K562 (cell line): ENCODE data around the gene BMP4. TPM values are rescaled to one million over a fixed set of nuclear protein-coding genes. Genes with fewer than 3 reads are reported as not detected.

ENCODE experiments used
- ATAC-seq: fragments of 200-7000 bp; cut with Tn5 transposase; 3 replicates; pipeline ENCODE4 v1.9.1; 2020; ENCODE audit warnings: moderate library complexity
- BruUV-seq: library from RNA; stranded (reverse); fragments of 400-500 nt; replicated peaks from 2 replicates; lab custom pipeline; 2021; lab: Mats Ljungman, UMichigan
- CTCF ChIA-PET: fragments of 300-600 bp; formaldehyde crosslinking; extraction: SDS; loops from one replicate; lab custom pipeline; 2021; ENCODE audit warnings: low intra/inter-chr PET ratio; lab: Yijun Ruan, JAX
- POLR2A ChIA-PET: fragments of 300-600, 350-650 bp; sonication (Branson Sonifier 250); formaldehyde crosslinking; extraction: SDS; loops from one replicate; lab custom pipeline; 2021; ENCODE audit warnings: antibody characterized with exemption, inconsistent platforms; lab: Yijun Ruan, JAX
- DNase-seq, 4 experiments: peaks; one replicate each; pipeline versions ENCODE4 v3.0.0 to v3.0.0-alpha.2; 2011 to 2018; ENCODE audit warnings: low spot score in 3 of 4, mixed read lengths in 3 of 4; ENCODE audit errors: extremely low read depth in 1 of 4
- FAIRE-seq: peaks from 2 replicates; lab custom pipeline; 2011; peaks lifted over from hg19 to GRCh38; lab: Jason Lieb, UNC
- H2AFZ ChIP-seq: 2 replicates; pipeline ENCODE4 v1.6.0; 2011; ENCODE audit warnings: low read depth, low read length, control low read depth, inconsistent platforms
- H3K27ac ChIP-seq: fragments of 200-600 bp; 3 replicates; pipeline ENCODE4 v1.8.0; 2011; ENCODE audit warnings: low read depth, mild to moderate bottlenecking, control low read depth, inconsistent platforms, low read length, moderate library complexity, mixed read lengths; ENCODE audit errors: extremely low read depth
- H3K27me3 ChIP-seq, 2 experiments: fragments of 300-600 bp in 1 of 2; 2 replicates in 1 of 2; 3 replicates in 1 of 2; pipeline versions ENCODE4 v1.6.0 to v1.8.0; 2011; ENCODE audit warnings: inconsistent platforms in 2 of 2, low read length in 2 of 2, mild to moderate bottlenecking in 1 of 2, mixed read lengths in 1 of 2, moderate library complexity in 1 of 2; ENCODE audit not compliant: control insufficient read depth in 2 of 2, insufficient read depth in 2 of 2
- H3K36me3 ChIP-seq: fragments of 300-600 bp; 3 replicates; pipeline ENCODE4 v1.8.0; 2011; ENCODE audit warnings: mild to moderate bottlenecking, low read length, inconsistent platforms; ENCODE audit not compliant: control insufficient read depth, insufficient read depth
- H3K4me1 ChIP-seq, 2 experiments: fragments of 200-600 bp in 1 of 2; replicated peaks in 1 of 2; 2 replicates in 1 of 2; 3 replicates in 1 of 2; pipeline versions ENCODE4 v1.5.1 to v1.8.0; 2011; ENCODE audit warnings: inconsistent platforms in 2 of 2, low read length in 2 of 2, mild to moderate bottlenecking in 1 of 2, mixed read lengths in 1 of 2, moderate library complexity in 1 of 2; ENCODE audit not compliant: control insufficient read depth in 2 of 2, insufficient read depth in 2 of 2
- H3K4me2 ChIP-seq: 2 replicates; pipeline ENCODE4 v1.6.1; 2011; ENCODE audit warnings: low read length, control low read depth, inconsistent platforms, mixed read lengths; ENCODE audit not compliant: insufficient read depth
- H3K4me3 ChIP-seq: fragments of 200-600 bp; sonication (generic), shearing (Covaris generic); 2 replicates; pipeline ENCODE4 v1.5.1; 2016; ENCODE audit warnings: control low read depth, inconsistent platforms
- H3K79me2 ChIP-seq: fragments of 200-600 bp; 3 replicates; pipeline ENCODE4 v1.8.0; 2011; ENCODE audit warnings: low read length, inconsistent platforms; ENCODE audit not compliant: control insufficient read depth, insufficient read depth
- H3K9ac ChIP-seq, 2 experiments: 2 replicates each; pipeline versions ENCODE4 v1.6.0 to v1.6.1; 2011; ENCODE audit warnings: low read depth in 2 of 2, low read length in 2 of 2, control low read depth in 1 of 2, inconsistent platforms in 1 of 2, mild to moderate bottlenecking in 1 of 2, mixed read lengths in 1 of 2; ENCODE audit not compliant: insufficient read depth in 1 of 2
- H3K9me1 ChIP-seq: one replicate; pipeline ENCODE4 v1.6.0; 2011; ENCODE audit warnings: inconsistent platforms, mild to moderate bottlenecking, low read length, moderate library complexity; ENCODE audit not compliant: control insufficient read depth, insufficient read depth
- H3K9me3 ChIP-seq: replicated peaks from 2 replicates; pipeline ENCODE4 v1.5.1; 2011; ENCODE audit warnings: low read depth, low read length, inconsistent platforms; ENCODE audit not compliant: control insufficient read depth, insufficient read depth
- H4K20me1 ChIP-seq: replicated peaks from 2 replicates; pipeline ENCODE4 v1.6.1; 2011; ENCODE audit warnings: low read length, inconsistent platforms, mixed read lengths; ENCODE audit not compliant: control insufficient read depth, insufficient read depth
- CEBPG ChIP-seq, 3 experiments: fragments of 200-800 bp in 1 of 3; sonication (Bioruptor generic) in 1 of 3; sonication (generic) in 1 of 3; formaldehyde crosslinking in 1 of 3; IDR thresholded peaks in 2 of 3; conservative IDR thresholded peaks in 1 of 3; 2 replicates each; pipeline versions ENCODE4 v1.6.1 to v1.8.0; 2016 to 2022; ENCODE audit warnings: missing compliant biosample characterization in 2 of 3, missing genetic modification characterization in 2 of 3, mild to moderate bottlenecking in 1 of 3, missing genetic modification reagents in 1 of 3
- CHD1 ChIP-seq: fragments of 200-600 bp; sonication (generic); IDR thresholded peaks from one replicate; pipeline ENCODE4 v1.6.1; 2012; ENCODE audit warnings: mild to moderate bottlenecking, moderate library complexity, low read length, inconsistent platforms
- EZH2 ChIP-seq: IDR thresholded peaks from 2 replicates; pipeline ENCODE4 v1.6.1; 2012; ENCODE audit warnings: low read depth, mild to moderate bottlenecking, inconsistent platforms, low read length, borderline replicate concordance
- FOXJ3 ChIP-seq: sonication (generic); formaldehyde crosslinking; IDR thresholded peaks from 2 replicates; pipeline ENCODE4 v1.4.0; 2020; ENCODE audit warnings: mild to moderate bottlenecking, missing genetic modification reagents
- HDAC8 ChIP-seq: fragments of 450-650 bp; IDR thresholded peaks from 2 replicates; pipeline ENCODE4 v1.6.1; 2016; ENCODE audit warnings: mild to moderate bottlenecking, missing genetic modification characterization, moderate library complexity, missing compliant biosample characterization
- HMGN3 ChIP-seq: IDR thresholded peaks from 2 replicates; pipeline ENCODE4 v1.6.1; 2011; ENCODE audit warnings: borderline replicate concordance, low read depth, mild to moderate bottlenecking, mixed read lengths, low read length; ENCODE audit not compliant: insufficient read length; ENCODE audit errors: extremely low read depth
- KAT2B ChIP-seq: IDR thresholded peaks from one replicate; pipeline ENCODE4 v1.6.1; 2012; ENCODE audit warnings: low read depth, mild to moderate bottlenecking, control low read depth, inconsistent platforms, low read length, moderate library complexity
- MTA1 ChIP-seq: fragments of 450-650 bp; IDR thresholded peaks from 2 replicates; pipeline ENCODE4 v1.6.1; 2017; ENCODE audit warnings: borderline replicate concordance
- PHF20 ChIP-seq: fragments of 450-650 bp; IDR thresholded peaks from 2 replicates; pipeline ENCODE4 v1.6.1; 2018; ENCODE audit not compliant: partially characterized antibody
- POLR2H ChIP-seq: IDR thresholded peaks from 2 replicates; pipeline ENCODE4 v1.6.1; 2016; ENCODE audit warnings: missing genetic modification characterization, low read depth, mild to moderate bottlenecking, control low read depth, missing compliant biosample characterization, moderate library complexity
- RB1 ChIP-seq: fragments of 450-650 bp; IDR thresholded peaks from 2 replicates; pipeline ENCODE4 v1.6.1; 2017; ENCODE audit warnings: low read depth, mild to moderate bottlenecking
- RBFOX2 ChIP-seq: fragments of 200-400 bp; formaldehyde crosslinking; IDR thresholded peaks from 2 replicates; pipeline ENCODE4 v1.6.1; 2017; ENCODE audit warnings: low read depth, mild to moderate bottlenecking, low read length, moderate library complexity
- RHOXF2B ChIP-seq: fragments of 250-450 bp; sonication (Bioruptor Pico); conservative IDR thresholded peaks from 2 replicates; pipeline ENCODE4 v1.5.1; 2021
- SAFB ChIP-seq: fragments of 200-400 bp; formaldehyde crosslinking; IDR thresholded peaks from 2 replicates; pipeline ENCODE4 v1.6.1; 2017; ENCODE audit warnings: low read depth, low read length, borderline replicate concordance
- SLC30A9 ChIP-seq: fragments of 250-450 bp; sonication (Bioruptor Pico); IDR thresholded peaks from 2 replicates; pipeline ENCODE4 v1.8.0; 2022; ENCODE audit warnings: mild to moderate bottlenecking, moderate library complexity
- SP2 ChIP-seq: IDR thresholded peaks from 2 replicates; pipeline ENCODE4 v1.6.1; 2011; ENCODE audit warnings: mild to moderate bottlenecking, low read depth, low read length, moderate library complexity; ENCODE audit not compliant: poor library complexity, severe bottlenecking; ENCODE audit errors: extremely low read depth
- SRSF1 ChIP-seq: fragments of 200-400 bp; formaldehyde crosslinking; IDR thresholded peaks from 2 replicates; pipeline ENCODE4 v1.6.1; 2017; ENCODE audit warnings: mild to moderate bottlenecking, low read depth, low read length, moderate library complexity
- SRSF9 ChIP-seq: fragments of 200-400 bp; formaldehyde crosslinking; IDR thresholded peaks from 2 replicates; pipeline ENCODE4 v1.6.1; 2017; ENCODE audit warnings: low read depth, low read length, borderline replicate concordance
- SUPT5H ChIP-seq: fragments of 450-650 bp; IDR thresholded peaks from 2 replicates; pipeline ENCODE4 v1.6.1; 2016
- TCFL5 ChIP-seq: fragments of 250-450 bp; sonication (Bioruptor Pico); conservative IDR thresholded peaks from 2 replicates; pipeline ENCODE4 v1.6.1; 2021; ENCODE audit warnings: mild to moderate bottlenecking, moderate library complexity, matching md5 sums
- ZNF133 ChIP-seq: fragments of 250-450 bp; sonication (Bioruptor Pico); IDR thresholded peaks from 2 replicates; pipeline ENCODE4 v1.4.0; 2020; ENCODE audit warnings: mild to moderate bottlenecking
- ZNF445 ChIP-seq: fragments of 250-450 bp; sonication (Bioruptor Pico); IDR thresholded peaks from 2 replicates; pipeline ENCODE4 v1.4.0; 2020; ENCODE audit warnings: low read depth, mild to moderate bottlenecking, moderate library complexity
- ZSCAN29 ChIP-seq: fragments of 450-650 bp; IDR thresholded peaks from 2 replicates; pipeline ENCODE4 v1.6.1; 2017
- WGBS: fragments of 100-300 bp; shearing (Covaris generic); methylation state at CpG from one replicate; pipeline ENCODE4 v1.1.6; 2016; ENCODE audit warnings: low coverage, mixed read lengths; ENCODE audit not compliant: insufficient coverage; ENCODE audit errors: missing lambda C conversion rate; 5-methylcytosine and 5-hydroxymethylcytosine counted together
- in situ Hi-C: fragments of 300-500 bp; cut with MboI; formaldehyde crosslinking; loops from 4 replicates; pipeline ENCODE4 v1.15.0; 2018; ENCODE audit warnings: inconsistent platforms, mixed read lengths
- intact Hi-C: fragments of 100-400 bp; cut with micrococcal nuclease; formaldehyde crosslinking; loops from 2 replicates; pipeline ENCODE4 v1.14.2; 2022
- polyA plus RNA-seq, 8 experiments: library from polyadenylated mRNA; depleted of rRNA in 4 of 8; stranded (reverse) in 5 of 8; unstranded in 3 of 8; fragments of >200 nt; fragmentation: Nextera tagmentation in 2 of 8; fragmentation: Illumina TruSeq in 1 of 8; extraction: Ambion mirVana in 2 of 8; extraction: Trizol in 1 of 8; gene quantifications; 2 replicates each; pipeline versions ENCODE4 v1.2.1 to v1.2.3, GENCODE V29; 2011 to 2014; ENCODE audit warnings: inconsistent platforms in 1 of 8, missing spikeins in 1 of 8
- total RNA-seq, 7 experiments: library from RNA; depleted of rRNA in 6 of 7; stranded (reverse); fragments of >200 nt in 6 of 7; fragmentation: Illumina TruSeq in 2 of 7; extraction: Trizol in 2 of 7; gene quantifications; 2 replicates each; pipeline versions ENCODE4 v1.2.1 to v1.2.3, GENCODE V29; 2011 to 2021; ENCODE audit warnings: low replicate concordance in 1 of 7
- TF ChIP-seq, protein P1 (sequence below): IDR thresholded peaks from 2 replicates; pipeline ENCODE4 v1.6.1; 2011; ENCODE audit not compliant: insufficient read length; ENCODE audit errors: extremely low read depth

BMP4 gene
- total and polyA plus RNA-seq, 9 of the 15 experiments (the other 6 are each of a cell fraction or from before 2014, with no cell fraction given), result not detected

- TF ChIP-seq RBFOX2 (no peak), FOXJ3 (CRISPR knock-in tag) (no peak), HDAC8 (tag) (no peak), RHOXF2B (CRISPR knock-in tag) (no peak), SLC30A9 (CRISPR knock-in tag) (no peak), HMGN3 (no peak), RB1 (no peak)
Observed at GRCh38 chr14:54002653-54003052, 46.0 kb upstream of the BMP4 start (continued).

DNA sequence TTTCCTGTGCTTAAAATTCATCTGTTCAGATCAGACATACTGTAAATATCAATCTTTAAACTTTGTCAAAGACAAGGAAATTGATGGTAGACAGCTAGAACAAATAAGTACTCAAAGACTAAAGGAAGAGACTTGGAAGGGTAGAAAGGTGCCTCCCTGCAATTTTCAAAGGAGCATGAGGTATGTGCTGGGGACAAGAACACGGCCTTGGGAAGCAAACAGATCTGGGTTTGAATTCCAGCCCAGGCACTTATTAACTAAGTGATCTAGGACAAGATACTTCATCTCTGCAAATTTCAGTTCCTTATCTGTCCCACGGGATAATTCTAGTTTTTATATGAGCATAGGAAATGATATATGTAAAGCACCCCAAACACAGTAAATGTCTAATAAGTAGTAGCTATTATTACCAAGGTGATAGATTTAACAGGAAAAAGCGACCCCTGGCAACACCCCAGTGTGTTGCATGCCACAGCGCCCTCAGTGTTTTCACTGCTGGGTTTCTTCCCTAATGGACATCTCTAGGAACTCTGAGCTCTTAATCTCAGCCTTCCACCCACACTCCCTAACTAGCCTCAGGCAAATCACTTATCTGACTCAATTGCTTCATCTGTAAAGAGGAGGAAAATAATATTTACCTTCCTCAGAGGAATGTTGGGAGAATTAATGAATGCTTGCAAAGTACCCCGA lies 44.7 kb upstream of the BMP4 start:
- no peaks in the 10 kb centered on the region for H3K79me2 ChIP-seq
- no peaks in the 10 kb centered on the region for H3K9me1 ChIP-seq
- 2% methylated on average over 5 of the region's 5 CpGs for WGBS
- in situ Hi-C loops, result no loop called here
- H3K27ac ChIP-seq, result no peak overlapping the region
- POLR2A ChIA-PET, result no interaction called here
- H3K27me3 ChIP-seq, result no peaks in the 10 kb centered on the region
- no peak overlapping the region for H3K9ac ChIP-seq
- H3K4me2 ChIP-seq, result no peak overlapping the region
- H3K4me3 ChIP-seq, result no peak overlapping the region
- no peak for FAIRE-seq
- no peaks in the 10 kb centered on the region for H3K9me3 ChIP-seq
- no peak for ATAC-seq
- no TSS peak for BruUV-seq
- H3K4me1 ChIP-seq, result no peaks in the 10 kb centered on the region
- no peaks in the 10 kb centered on the region for H3K36me3 ChIP-seq
- H2AFZ ChIP-seq, result no peak overlapping the region
- CTCF ChIA-PET, result no interaction called here
- no peak for DNase-seq
- intact Hi-C loops, result no loop called here
- H4K20me1 ChIP-seq, result no peaks in the 10 kb centered on the region
- TF ChIP-seq PHF20, result no peak
- no peak for TF ChIP-seq CEBPG (CRISPR knock-in tag; IDR thresholded peaks at IDR 0.05)
- TF ChIP-seq CEBPG (tag; conservative IDR thresholded peaks at IDR 0.05 in 1 of 2, IDR thresholded peaks at IDR 0.05 in 1 of 2), result no peak
- no peak for TF ChIP-seq SRSF9
- TF ChIP-seq, protein P1, sequence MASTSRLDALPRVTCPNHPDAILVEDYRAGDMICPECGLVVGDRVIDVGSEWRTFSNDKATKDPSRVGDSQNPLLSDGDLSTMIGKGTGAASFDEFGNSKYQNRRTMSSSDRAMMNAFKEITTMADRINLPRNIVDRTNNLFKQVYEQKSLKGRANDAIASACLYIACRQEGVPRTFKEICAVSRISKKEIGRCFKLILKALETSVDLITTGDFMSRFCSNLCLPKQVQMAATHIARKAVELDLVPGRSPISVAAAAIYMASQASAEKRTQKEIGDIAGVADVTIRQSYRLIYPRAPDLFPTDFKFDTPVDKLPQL, result no peak
- TF ChIP-seq CHD1, result no peak
- no peak for TF ChIP-seq ZNF445 (CRISPR knock-in tag)
- no peak for TF ChIP-seq SUPT5H
- TF ChIP-seq ZSCAN29, result no peak
- TF ChIP-seq SAFB, result no peak
- TF ChIP-seq EZH2, result no peak
- TF ChIP-seq TCFL5 (CRISPR knock-in tag), result no peak
- no peak for TF ChIP-seq KAT2B
- no peak for TF ChIP-seq MTA1
- no peak for TF ChIP-seq SP2
- no peak for TF ChIP-seq POLR2H (tag)
- TF ChIP-seq SRSF1, result no peak
- no peak for TF ChIP-seq ZNF133 (CRISPR knock-in tag)
